Measurements from ENCODE around the gene PHTF2. TPM values are rescaled to one million over a fixed set of nuclear protein-coding genes. Genes with fewer than 3 reads are reported as not detected.
A peak's percentile ranks its signal among the peaks of the same experiment; 100 is the strongest.

The PHTF2 gene
- total RNA-seq, 1 donor, result 28.6 TPM

DNA sequence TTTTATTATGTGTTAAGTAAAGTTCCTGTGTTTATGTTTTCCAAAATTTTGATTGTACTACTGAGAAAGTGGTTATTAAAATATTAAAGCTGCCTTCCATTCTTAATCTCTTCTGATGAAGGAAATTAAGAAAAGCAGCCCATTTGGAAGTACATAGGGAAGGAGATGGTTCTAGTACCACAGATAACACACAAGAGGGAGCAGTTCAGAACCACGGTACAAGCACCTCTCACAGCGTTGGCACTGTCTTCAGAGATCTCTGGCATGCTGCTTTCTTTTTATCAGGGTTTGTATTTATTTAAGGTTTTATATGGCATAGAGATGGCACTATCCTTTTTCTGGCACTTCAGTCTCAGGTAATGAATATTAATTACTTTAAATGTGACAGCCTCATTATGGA is 111.6 kb downstream of the PHTF2 start:
- Histone ChIP-seq H3K36me3 (ENCODE audit: insufficient read depth, low read length) (peaks cover 5% of the 10 kb centered on the region), H3K27ac (ENCODE audit: low read depth, low read length) (no peak overlapping the region), H4K20me1 (ENCODE audit: insufficient read depth, low read length) (no peaks in the 10 kb centered on the region), H3K27me3 (ENCODE audit: insufficient read depth, low read length) (no peaks in the 10 kb centered on the region), H2AFZ (ENCODE audit: low read length) (no peak overlapping the region), H3K4me1 (ENCODE audit: insufficient read depth, low read length) (peaks cover 3% of the 10 kb centered on the region), H3K79me2 (ENCODE audit: insufficient read depth, low read length) (no peaks in the 10 kb centered on the region), H3K9me3 (ENCODE audit: low read depth, low read length) (no peaks in the 10 kb centered on the region), H3K4me2 (ENCODE audit: insufficient read depth, low read length) (no peak overlapping the region), H3K4me3 (ENCODE audit: insufficient read depth, low read length) (no peak overlapping the region)
- no peak for DNase-seq (ENCODE audit: insufficient read length, low spot score, missing footprints)
- peak; percentile 15 for TF ChIP-seq CTCF (IDR thresholded peaks at IDR 0.05; ENCODE audit: extremely low read depth, low read depth, low read length)

DNA sequence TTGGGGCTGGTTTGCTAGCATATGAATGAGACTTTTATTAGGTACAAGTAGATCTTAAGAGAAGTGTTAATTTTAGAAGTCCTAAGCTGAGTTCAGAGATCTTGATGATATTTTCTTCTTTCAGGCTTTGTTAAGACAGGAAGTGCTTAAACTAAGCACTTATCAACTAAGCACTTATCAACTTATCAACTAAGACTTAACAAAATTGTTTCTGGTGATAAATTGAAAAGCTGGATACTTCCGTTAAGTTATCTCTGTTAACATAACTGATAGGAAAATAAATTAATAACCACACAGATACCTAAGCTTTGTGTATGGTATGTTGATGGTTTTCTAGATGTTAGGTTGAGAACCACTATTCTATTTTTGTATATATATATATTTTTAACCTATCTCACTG is 113.7 kb downstream of the PHTF2 start:
- no peak for TF ChIP-seq CTCF (IDR thresholded peaks at IDR 0.05; ENCODE audit: extremely low read depth, low read depth, low read length)
- H3K4me3 ChIP-seq (ENCODE audit: insufficient read depth, low read length), result no peak overlapping the region
- no peak overlapping the region for H2AFZ ChIP-seq (ENCODE audit: low read length)
- no peaks in the 10 kb centered on the region for H4K20me1 ChIP-seq (ENCODE audit: insufficient read depth, low read length)
- no peak for DNase-seq (ENCODE audit: insufficient read length, low spot score, missing footprints)
- no peaks in the 10 kb centered on the region for H3K9me3 ChIP-seq (ENCODE audit: low read depth, low read length)
- no peaks in the 10 kb centered on the region for H3K27me3 ChIP-seq (ENCODE audit: insufficient read depth, low read length)
- peaks cover 5% of the 10 kb centered on the region for H3K36me3 ChIP-seq (ENCODE audit: insufficient read depth, low read length)
- no peak overlapping the region for H3K27ac ChIP-seq (ENCODE audit: low read depth, low read length)
- peaks cover 3% of the 10 kb centered on the region for H3K4me1 ChIP-seq (ENCODE audit: insufficient read depth, low read length)
- no peak overlapping the region for H3K4me2 ChIP-seq (ENCODE audit: insufficient read depth, low read length)
- no peaks in the 10 kb centered on the region for H3K79me2 ChIP-seq (ENCODE audit: insufficient read depth, low read length)

GRCh38 chr7:77913977-77914607 is 115.5 kb downstream of the PHTF2 start:
- no peak overlapping the region for H2AFZ ChIP-seq (ENCODE audit: low read length)
- no peaks in the 10 kb centered on the region for H3K27me3 ChIP-seq (ENCODE audit: insufficient read depth, low read length)
- peaks cover 3% of the 10 kb centered on the region for H3K4me1 ChIP-seq (ENCODE audit: insufficient read depth, low read length)
- H3K4me2 ChIP-seq (ENCODE audit: insufficient read depth, low read length), result peak overlapping the region; percentile 0
- H3K4me3 ChIP-seq (ENCODE audit: insufficient read depth, low read length), result no peak overlapping the region
- H3K79me2 ChIP-seq (ENCODE audit: insufficient read depth, low read length), result no peaks in the 10 kb centered on the region
- H3K9me3 ChIP-seq (ENCODE audit: low read depth, low read length), result no peaks in the 10 kb centered on the region
- peak; percentile 87 for DNase-seq (ENCODE audit: insufficient read length, low spot score, missing footprints)
- no peak for TF ChIP-seq CTCF (IDR thresholded peaks at IDR 0.05; ENCODE audit: extremely low read depth, low read depth, low read length)
- H4K20me1 ChIP-seq (ENCODE audit: insufficient read depth, low read length), result no peaks in the 10 kb centered on the region
- peaks cover 5% of the 10 kb centered on the region for H3K36me3 ChIP-seq (ENCODE audit: insufficient read depth, low read length)
- H3K27ac ChIP-seq (ENCODE audit: low read depth, low read length), result peak overlapping the region; percentile 13

DNA sequence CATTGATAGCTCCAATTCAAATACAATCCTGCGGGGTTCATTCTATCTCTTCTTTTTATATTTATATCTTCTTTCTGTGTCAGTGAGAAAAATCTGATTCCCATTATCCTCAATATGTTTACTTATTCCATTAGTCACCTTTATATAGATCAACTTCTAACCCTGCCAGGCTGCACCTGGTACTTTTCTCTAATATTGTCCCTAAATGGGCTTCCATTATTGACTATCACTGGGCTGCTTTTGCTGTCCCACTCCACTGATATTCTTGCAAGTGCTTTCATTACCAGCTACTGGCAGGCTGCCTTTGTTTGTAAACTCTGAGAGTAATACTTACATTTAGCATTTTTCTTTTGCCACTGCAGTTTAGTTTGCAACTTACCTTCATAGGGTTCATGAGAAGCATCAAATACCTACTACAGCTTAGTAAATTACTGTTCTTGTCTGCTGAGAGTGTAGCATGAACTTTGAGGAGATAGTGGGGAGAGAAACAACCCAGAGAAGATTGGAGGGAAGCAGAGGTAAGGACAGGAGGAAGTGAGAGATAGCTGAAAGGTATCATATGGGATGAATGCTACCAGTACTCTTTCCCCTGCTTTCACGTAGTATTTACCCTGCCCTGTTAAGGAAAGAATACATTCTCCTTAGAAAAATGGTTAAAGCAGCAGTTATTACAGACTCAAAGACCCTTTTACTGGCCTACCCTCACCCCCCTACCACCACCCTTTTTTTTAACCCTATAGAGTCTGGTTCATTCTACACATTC is 119.1 kb downstream of the PHTF2 start:
- no peak overlapping the region for H3K27ac ChIP-seq (ENCODE audit: low read depth, low read length)
- H4K20me1 ChIP-seq (ENCODE audit: insufficient read depth, low read length), result no peaks in the 10 kb centered on the region
- H3K27me3 ChIP-seq (ENCODE audit: insufficient read depth, low read length), result no peaks in the 10 kb centered on the region
- no peaks in the 10 kb centered on the region for H3K9me3 ChIP-seq (ENCODE audit: low read depth, low read length)
- no peak for TF ChIP-seq CTCF (IDR thresholded peaks at IDR 0.05; ENCODE audit: extremely low read depth, low read depth, low read length)
- no peak for DNase-seq (ENCODE audit: insufficient read length, low spot score, missing footprints)
- H3K79me2 ChIP-seq (ENCODE audit: insufficient read depth, low read length), result no peaks in the 10 kb centered on the region
- H3K4me2 ChIP-seq (ENCODE audit: insufficient read depth, low read length), result no peak overlapping the region
- no peak overlapping the region for H3K4me3 ChIP-seq (ENCODE audit: insufficient read depth, low read length)
- peaks cover 3% of the 10 kb centered on the region for H3K4me1 ChIP-seq (ENCODE audit: insufficient read depth, low read length)
- no peak overlapping the region for H2AFZ ChIP-seq (ENCODE audit: low read length)
- no peaks in the 10 kb centered on the region for H3K36me3 ChIP-seq (ENCODE audit: insufficient read depth, low read length)
